ENCODE results near the gene TMEM163.

Gene TMEM163

GRCh38 chr2:134408386-134408785 lies 310.4 kb downstream of the TMEM163 start:
- DNase-seq (ENCODE audit: low read depth), result no peak
- TF ChIP-seq MYC (IDR thresholded peaks at IDR 0.05; ENCODE audit: low read depth, low read length) (no peak), POLR2A (IDR thresholded peaks at IDR 0.05; ENCODE audit: extremely low read depth, insufficient read length) (no peak), MAX (IDR thresholded peaks at IDR 0.05; ENCODE audit: low read depth, low read length) (no peak), CTCF (IDR thresholded peaks at IDR 0.05; ENCODE audit: low read depth, low read length) (no peak)
- no peak overlapping the region for H3K4me3 ChIP-seq (ENCODE audit: low read depth, low read length)

- H3K4me3 ChIP-seq (ENCODE audit: low read depth, low read length), result no peak overlapping the region
- TF ChIP-seq CTCF (IDR thresholded peaks at IDR 0.05; ENCODE audit: low read depth, low read length), result no peak
- no peak for TF ChIP-seq POLR2A (IDR thresholded peaks at IDR 0.05; ENCODE audit: extremely low read depth, insufficient read length)
- TF ChIP-seq MAX (IDR thresholded peaks at IDR 0.05; ENCODE audit: low read depth, low read length), result no peak
- no peak for TF ChIP-seq MYC (IDR thresholded peaks at IDR 0.05; ENCODE audit: low read depth, low read length)
- DNase-seq (ENCODE audit: low read depth), result no peak
Measured at GRCh38 chr2:134407154-134407890, 311.5 kb downstream of the TMEM163 start.

DNA sequence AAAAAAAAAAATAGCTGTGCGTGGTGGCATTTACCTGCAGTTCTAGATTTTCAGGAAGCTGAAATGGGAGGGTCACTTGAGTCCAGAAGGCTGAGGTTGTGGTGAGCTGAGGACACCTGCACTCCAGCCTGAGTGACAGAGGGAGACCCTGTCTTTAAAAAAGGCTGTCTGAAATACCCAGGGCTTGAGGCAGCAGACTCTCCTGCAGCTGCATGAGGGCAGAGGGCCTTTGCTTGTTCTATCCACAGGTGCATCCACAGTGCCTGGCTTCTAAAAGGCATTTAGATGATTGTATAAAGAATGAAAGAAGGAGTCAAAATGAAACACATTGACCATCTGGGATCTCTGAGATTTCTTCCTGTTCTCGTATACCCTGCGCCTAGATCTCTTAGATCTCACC lies 312.1 kb downstream of the TMEM163 start:
- DNase-seq (ENCODE audit: low read depth), result no peak
- H3K4me3 ChIP-seq (ENCODE audit: low read depth, low read length), result no peak overlapping the region
- TF ChIP-seq MYC (IDR thresholded peaks at IDR 0.05; ENCODE audit: low read depth, low read length) (no peak), MAX (IDR thresholded peaks at IDR 0.05; ENCODE audit: low read depth, low read length) (no peak), CTCF (IDR thresholded peaks at IDR 0.05; ENCODE audit: low read depth, low read length) (no peak), POLR2A (IDR thresholded peaks at IDR 0.05; ENCODE audit: extremely low read depth, insufficient read length) (no peak)

DNA sequence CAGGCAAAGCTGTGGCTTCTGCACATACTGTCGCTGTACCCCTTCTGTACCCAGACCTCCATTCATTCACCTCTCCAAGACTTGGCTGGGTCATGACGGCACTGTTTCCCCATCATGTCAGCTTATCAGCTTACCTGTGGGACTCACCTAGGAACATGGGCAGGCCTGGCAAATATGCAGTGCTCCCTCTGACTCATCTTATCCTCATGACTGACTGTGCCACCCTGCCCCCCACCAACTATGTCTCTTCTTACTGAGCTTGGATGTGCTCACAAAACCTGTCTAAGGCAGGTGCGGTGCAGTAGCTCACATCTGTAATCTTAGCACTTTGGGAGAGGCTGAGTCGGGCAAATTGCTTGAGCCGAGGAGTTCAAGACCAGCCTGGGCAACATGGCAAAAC lies 312.5 kb downstream of the TMEM163 start:
- no peak for DNase-seq (ENCODE audit: low read depth)
- H3K4me3 ChIP-seq (ENCODE audit: low read depth, low read length), result no peak overlapping the region

More for the DNA sequence above, 312.5 kb downstream of the TMEM163 start:
- TF ChIP-seq MAX (IDR thresholded peaks at IDR 0.05; ENCODE audit: low read depth, low read length) (no peak), MYC (IDR thresholded peaks at IDR 0.05; ENCODE audit: low read depth, low read length) (no peak), POLR2A (IDR thresholded peaks at IDR 0.05; ENCODE audit: extremely low read depth, insufficient read length) (no peak), CTCF (IDR thresholded peaks at IDR 0.05; ENCODE audit: low read depth, low read length) (no peak)

All from NB4 (cell line).